GM21360 (cell line): ENCODE results near the gene SKAP1.

Experiments
- ATAC-seq: cut with Tn5 transposase; IDR thresholded peaks from one replicate; pipeline ENCODE4 v1.9.1; 2021; ENCODE audit warnings: mild to moderate bottlenecking, moderate library complexity; ENCODE audit not compliant: unreplicated experiment

Gene SKAP1

DNA sequence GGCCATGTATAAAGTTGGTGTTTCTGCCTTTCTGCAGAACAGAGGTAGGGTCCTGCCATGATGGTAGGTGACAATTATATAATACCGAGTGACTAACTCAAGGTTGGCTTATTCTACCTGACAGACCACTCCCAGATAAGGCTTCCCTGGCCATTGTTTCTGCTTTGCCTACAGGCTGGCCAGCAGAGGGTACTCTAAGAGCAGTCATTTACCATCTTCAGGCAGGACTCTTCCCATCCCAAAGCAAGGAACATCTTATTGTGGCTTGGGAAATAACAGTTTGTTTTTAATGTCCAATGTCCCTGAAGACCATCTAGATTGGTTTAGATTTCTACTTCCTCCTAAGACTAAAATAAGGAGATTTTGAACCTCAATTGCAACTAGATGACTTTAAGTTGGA lies 248.4 kb downstream of the SKAP1 start:
- no peak for ATAC-seq

DNA sequence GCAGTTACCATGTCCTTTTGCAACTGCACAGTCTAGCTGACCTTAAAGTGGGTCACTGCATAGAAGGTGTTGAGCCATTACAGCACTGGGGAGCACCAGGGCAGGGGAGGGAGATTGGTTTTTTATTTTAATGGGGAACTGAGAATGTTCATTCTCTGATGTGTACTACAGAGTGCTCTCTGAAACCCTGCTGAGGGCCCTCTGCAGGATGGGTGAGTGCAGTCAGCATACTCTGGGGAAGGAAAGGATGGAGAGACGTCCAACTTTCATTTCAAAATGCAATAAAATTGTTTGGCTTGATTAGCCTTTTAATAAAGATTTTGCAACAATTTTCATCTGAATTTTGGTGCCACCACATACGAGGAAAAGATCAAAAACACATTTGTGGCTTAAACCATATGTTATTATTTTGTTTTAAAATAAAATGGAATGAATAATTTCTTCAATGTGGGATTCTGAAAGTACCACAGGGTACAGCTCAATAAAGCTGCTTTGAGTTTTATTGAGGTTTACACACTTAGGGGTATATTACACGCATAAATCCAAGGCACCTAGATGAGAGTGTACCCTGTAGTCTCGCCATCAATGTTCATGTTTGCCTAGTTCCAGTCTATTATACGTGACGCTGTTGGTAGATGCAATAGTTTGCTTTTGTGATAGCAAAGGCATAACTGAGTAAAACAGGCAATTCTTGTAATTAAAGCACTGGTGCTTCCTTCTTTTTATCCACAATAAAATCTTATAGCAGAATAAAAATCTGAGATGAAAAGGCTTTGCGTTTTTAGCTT lies 249.0 kb downstream of the SKAP1 start:
- no peak for ATAC-seq

DNA sequence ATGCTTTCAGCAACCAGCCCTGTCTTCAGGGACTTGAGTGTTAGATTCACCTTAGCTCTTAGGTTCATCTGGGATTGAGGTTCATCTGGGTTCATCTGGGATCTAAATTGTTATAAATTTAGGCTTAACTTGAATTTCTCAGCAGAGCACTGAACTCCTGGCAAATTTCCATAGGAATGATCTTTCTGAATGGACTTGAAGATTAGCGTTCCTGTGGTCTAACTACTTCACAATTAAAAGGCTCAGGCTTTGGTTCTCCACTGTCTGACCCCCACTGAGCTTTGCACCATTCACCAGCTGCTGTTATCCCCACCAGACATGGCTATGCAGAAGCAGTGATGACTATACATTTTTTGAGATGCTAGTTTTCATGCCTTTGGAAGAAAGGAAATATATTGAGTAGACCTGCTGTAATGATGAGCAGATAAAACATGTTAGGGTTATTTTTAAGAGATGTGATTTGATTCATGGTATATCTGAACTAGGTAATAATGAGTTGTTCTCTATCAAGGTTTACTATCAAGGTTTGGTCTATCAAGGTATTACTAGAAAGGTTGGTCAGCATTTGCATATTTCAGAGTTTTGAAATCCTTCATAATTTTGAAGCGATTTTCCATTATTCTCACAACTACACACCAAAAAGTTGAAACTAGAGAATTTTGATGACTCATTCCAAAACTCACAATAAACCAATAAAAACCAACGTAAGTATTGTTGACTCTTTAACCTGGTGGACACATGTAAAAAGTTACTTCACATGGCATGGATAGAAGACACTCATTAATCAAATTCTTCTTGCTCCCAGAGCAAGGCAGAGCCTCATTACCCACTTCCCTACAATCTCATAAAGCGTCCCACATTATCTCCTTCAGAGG lies 250.7 kb downstream of the SKAP1 start:
- ATAC-seq = no peak

DNA sequence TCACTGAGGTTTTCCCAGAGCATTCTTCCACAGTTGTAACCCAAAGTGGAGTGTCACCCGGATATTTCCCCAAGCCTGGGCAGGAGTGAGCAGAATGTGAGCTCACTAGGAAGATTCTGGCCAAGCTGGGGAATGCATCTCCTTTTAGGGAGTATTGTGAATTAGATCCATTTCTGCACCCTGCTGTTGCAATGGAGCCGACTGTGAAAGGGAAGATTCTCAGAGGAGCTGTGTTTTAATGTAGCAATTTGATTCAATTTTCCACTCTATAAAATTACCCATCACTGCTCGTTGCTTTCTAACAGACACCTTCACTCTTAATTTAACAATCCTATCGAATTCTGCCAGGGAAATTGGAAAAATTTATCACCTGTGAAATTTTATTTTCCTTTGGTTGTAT lies 251.7 kb downstream of the SKAP1 start:
- ATAC-seq = no peak

DNA sequence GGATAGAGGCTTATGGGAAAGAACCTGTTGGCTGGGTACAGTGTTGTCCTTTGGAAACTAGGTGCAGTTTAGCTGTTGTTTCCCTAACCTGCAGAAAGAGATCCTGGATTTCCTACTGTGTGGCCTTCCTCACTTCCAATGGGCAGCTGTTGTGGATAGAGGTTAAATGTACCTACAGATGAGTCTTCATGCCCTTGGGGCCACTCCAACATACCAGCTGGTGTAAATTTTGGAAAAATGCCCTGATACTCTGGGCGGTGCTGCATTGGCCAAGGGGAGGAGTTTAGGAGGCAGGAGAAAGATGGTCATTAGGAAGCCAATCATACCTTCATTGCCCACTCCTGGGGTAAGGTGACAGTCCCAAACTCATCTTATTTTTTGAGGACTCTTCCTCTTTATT lies 252.2 kb downstream of the SKAP1 start:
- no peak for ATAC-seq

DNA sequence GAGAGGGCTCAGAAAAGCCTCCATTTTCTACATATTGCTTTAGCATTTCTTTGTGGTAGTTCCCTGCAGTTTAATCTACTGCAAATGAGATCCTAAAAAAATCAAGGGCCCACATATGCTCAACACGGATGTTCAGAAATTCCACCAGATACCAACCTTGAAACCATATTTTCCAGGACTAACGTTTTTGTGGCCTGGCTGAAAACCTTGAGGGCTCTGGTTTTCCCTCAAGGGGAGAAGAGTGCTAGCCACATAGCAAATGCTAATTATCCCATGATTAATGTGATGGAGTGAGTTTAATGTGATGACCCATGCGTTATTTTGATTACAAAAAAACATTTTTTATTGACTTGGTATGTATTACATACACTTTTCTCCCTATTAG lies 253.6 kb downstream of the SKAP1 start:
- ATAC-seq = no peak

DNA sequence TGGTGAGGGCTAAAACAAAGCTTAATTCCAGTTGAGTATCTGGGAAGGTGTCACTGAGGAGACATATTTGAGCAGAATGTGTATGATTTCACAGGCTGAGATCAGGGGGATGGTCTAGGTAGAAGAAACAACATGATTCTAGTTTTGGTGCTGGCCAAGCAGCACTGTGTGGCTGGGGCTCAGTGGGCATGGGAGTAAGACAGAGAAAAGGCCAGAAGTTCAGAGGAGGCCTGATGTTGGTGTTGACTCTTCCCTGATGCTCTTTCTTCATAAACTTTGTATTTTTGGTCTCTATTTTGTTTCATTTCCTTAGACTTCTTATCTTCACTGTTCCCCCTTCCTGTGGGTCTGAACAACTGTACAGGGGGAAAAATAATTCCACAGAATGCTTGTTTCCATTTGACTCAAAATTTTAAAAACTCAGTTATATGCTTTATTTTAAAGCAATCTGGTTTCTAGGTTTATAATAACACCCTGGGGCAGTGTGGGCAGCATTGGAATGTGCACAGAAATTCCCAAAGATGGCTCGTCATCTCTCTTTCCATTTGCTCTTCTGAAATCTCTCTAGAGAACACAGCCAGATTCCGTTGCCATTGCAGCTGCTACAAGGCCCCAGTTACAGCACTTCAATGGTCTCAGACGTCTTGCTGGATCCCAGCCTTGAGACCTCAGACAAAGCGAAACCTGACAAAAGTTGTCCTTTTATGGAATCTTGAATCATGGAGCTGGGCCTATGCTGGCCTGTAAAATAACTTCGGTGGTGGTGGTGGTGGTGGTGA lies 254.1 kb downstream of the SKAP1 start:
- no peak for ATAC-seq

DNA sequence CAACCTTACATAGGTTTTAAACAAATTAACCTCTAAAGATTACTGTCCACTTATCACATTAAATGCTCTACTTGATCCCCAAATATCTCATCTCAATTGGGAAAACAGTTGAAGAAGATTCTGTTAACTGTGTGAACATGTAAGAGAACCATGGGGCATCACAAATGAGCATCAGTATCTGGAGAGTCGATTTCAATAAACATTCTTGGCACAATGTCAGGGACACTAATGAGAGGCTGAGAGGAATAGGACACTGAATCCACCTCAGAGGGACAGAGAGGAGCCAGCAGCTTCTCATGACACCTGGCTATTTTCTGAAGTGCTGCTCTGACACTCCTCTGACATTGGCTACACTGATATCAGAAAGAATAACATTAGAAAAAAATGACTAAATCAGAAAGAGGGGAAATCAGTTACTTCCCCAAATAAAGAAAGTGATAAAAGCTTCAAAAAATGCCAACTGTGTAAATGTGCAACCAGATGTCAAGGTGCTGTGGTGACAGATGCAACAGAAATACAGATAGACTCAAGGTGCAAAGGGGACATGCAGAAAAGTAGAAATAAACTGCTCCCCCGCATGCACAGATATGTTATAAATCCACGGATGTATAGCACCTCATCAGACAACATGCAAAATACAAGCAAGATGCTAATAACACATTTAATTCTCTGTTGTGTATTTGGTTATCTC lies 255.0 kb downstream of the SKAP1 start:
- no peak for ATAC-seq

DNA sequence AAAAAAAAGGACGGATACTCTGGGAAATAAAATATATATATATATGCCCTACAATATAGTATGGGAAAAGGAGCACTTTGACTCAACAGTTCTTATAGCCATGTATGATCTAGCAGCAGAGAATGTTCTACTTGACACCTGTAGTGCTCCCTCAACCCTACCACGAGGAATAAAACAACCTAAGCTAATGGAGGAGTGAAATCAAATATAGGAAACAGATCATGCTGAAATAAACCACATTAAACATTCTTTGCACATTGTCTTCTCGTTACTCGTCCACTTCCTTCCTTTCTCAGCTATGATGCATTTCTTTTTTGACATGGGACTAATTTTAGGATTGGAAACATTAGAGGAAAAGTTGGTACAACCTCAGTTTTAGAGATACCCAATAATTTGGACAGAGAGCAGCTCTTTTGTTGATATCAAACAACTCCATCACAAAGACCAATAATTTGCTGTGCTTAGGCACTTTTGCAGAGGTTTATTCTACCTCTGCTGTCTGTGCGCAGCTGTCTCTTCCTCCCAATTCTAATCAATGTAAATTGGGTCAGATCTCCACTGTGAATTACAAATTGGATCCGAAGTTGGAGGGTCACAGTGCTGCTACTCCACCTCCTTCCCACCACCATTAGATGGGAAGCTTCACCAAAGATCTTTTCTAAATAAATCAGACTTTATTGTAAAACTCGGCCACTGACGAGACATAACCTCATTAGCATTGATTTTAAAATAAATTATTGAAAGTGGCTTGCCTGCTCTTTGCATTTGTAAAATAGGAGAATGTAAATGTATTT lies 256.6 kb downstream of the SKAP1 start:
- ATAC-seq = no peak

DNA sequence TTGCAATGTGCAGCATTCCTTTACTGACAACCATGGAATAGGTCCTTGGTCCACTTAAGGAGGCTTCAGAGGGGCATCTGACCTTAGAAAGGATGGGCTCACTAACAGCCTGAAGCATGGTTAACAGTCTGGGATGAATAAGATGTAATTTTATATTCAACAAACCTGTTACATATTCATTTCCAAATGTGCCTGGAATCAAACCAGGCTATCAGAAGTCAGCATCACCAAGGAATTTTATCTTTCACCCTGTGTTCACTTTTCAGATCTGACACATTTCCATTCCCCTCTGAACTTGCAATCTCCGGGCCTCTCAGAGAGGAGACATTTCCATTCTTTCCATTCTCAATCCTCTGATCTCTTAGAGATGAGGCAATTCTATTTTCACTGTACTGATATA lies 260.1 kb downstream of the SKAP1 start:
- no peak for ATAC-seq

DNA sequence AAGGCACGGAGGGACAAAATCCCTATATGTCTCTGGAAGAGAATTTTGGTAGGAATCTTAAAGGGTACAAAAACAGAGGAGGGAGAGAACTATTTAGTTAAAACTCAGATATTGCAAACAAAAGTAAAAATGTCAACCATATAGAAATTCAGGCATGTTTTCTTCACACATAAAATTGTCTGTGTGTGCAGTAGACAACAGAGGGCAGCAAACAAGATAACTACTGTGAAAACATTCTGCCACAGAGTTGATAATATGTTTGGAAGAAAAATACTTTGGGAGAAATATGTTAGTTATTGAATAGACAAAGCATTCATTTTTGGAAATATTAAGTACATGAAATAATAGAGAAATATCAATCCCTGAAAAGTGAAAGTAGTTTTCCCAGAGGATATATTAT lies 266.2 kb downstream of the SKAP1 start:
- no peak for ATAC-seq

DNA sequence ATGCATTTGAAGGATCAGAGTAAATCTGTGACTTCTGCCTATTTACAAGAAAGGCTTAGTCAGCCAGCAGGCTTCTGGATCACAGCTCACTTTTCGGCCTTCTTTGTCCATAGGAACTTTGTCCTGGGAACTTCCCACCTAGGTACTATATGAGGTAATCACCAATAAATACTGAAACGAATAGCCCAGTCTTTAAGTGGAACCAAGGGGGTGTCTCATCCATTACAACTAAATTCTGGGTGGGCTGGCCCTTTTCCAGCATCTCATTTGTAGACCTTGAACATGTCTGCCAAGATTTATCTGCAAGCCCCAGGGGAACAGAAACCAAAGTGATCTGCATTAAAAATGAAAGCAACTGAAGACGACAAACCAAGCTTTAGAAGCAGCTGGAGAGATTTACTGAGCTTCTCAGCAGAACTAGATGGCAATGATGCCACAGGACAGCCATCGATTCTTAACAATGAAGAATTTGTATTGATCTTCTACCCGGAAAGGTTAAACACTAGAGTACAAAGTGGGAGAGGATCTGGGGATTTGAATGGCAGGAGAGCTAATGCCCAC lies 267.0 kb downstream of the SKAP1 start:
- no peak for ATAC-seq

DNA sequence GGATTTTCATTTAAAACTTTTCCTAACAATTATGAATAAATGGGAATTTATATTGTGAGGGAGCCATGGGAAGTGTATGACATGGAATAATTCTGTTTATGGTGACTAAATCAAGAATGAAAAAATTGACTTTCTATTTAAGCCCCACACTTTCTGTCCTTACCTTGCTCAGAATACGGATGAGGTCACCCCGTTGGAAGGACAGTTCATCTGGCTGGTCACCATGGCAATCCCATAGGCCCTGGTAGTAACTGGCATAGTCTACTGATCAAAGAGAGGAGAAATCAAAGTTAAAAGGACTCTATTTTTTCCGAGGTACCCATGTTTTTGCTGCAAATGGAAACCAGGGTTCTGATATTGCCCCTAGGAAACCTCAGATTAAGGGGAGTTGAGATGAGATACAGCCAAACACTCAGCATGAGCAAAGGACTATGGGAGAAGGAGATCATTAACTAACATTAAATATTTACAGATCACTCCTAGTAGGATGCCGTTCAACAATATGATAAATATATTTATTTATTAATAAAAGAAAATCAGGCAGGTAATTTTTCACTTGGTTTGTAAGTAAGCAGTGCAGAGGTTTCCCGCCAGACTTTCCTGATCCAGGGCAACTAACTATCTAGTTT lies 267.6 kb downstream of the SKAP1 start:
- ATAC-seq = no peak

DNA sequence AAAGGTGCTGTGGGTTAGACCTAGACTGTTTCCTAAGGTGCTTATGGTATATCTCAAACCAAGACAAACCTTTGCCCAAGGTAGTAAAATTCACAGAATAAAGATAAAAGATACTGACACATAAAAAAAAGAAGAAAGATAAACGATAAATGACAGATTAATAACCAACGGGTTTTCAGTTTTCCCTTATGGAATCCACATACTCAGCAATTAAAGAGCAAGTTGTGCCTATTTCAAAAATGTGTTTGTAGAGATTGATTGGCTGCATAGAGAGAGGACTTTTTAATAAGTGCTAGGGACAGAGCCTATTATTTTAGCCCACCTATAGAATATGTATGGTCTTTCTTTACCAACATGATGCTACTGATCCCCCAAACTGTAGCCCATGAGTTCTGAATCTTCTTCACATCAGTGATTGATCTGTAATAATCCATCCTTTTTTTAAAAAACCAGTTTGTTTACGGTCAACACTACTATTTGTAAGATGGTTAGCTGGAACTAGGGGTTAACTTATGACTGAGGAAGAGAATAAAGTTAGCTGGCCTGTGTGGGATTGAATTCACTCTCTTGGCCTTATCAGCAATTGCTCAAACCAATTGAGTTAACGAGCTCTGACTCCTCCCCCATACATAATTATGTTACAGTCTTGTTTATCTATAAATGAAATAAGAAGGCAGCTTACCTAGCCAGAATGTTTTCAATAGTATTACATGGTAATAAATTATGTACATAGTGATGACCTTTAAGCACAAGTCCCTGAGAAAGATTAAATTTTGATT lies 268.7 kb downstream of the SKAP1 start:
- ATAC-seq = no peak

DNA sequence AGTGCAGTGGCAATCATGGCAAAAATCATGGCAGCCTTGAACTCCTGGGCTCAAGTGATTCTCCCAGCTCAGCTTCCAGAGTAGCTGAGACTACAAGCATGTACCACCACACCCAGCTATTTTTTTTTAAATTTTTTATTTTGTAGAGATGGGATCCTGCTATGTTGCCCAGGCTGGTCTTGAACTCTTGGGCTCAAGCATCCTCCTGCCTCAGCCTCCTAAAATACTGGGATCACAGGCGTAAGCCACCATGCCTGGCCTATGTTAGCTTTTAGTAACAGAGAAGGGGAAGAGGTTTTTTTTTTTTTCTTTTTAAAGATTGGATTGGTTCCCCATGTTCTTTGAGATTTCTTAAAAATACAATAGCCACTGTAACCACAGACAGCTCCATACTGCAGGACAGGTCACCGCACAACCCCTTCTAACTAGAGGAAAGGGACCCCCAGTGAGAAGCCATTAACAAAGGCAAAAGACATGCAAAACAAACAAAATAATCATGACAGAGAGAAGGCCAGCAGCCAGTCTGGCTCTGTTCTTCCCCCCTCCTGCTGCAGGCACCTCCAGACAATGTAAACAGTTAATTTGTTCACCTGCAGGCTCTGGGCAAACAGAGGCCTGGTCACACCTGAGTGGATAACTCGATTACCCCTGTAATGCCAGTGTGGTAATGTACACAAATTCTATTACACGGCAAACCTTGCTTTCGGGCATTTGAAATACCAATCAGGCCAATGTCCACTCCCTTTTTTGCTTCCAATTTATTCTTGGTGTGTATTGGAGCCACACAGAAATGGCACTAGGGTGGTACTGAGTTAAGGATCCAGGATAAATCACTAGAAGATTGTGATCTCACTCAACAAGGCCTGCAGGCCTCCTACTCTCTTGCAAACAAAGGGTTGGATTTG lies 269.6 kb downstream of the SKAP1 start:
- ATAC-seq = no peak

DNA sequence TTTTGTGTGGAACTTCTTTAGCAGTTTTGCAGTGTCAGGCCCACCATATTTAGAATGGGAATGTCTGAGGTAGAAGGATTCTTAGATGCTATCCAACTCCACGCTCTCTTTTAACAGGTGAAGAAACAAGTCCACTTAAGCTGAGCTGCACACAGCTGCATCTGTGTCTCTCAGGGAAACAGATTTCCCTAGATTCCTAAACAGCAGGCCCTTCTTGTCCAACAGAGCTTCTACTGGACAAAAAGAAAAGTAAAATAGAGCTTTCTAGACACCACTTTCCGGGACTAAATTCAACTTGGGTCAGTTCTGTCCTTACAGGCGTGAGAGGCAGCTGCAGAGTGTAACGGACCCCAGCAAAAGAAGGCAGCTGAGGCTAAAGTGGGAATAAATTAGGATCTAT lies 270.8 kb downstream of the SKAP1 start:
- no peak for ATAC-seq

DNA sequence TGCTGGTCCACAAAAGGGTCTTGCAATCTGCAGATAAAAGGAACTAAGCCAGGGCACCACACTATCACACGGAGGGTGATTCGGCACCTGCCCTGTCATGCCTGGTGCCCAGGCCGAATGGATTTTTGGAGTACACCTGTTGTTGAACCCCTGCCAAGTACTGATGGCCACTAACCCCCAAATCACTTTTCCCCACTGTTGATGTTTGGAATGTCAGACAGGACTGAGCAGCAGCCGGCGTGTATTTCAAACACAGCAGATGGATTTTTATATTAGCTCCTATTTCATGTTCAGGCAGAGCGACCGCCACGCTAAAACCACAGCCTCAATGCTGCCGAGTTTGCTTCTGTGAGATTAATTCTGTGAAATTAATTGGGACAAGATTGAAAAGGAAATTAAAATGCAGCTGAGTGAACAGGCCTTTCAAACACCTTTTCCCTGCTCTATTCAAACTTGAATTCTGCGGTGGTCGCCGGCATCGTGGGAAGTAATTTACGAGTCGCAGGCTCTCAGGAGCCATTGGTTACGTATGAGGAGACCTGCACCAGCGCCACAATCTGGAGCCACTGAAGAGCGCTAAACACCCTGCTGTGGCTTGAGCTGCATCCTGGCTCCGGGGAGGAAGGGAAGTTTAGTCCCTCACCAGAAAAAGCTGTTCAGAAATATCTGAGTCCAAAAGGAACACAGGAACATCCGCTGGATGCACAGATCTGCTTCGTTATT lies 274.0 kb downstream of the SKAP1 start:
- ATAC-seq = no peak
